Stimulated activated CD8-positive, alpha-beta memory T cell treated with anti-CD3 and anti-CD28 coated beads, Interleukin-15, amount 100 ng/mL, for 1 hour (primary cell): ENCODE data around the gene COL9A1.

Experiments
- DNase-seq: peaks from one replicate; pipeline ENCODE4 v3.0.0-alpha.2; 2020; ENCODE audit warnings: low read depth

The COL9A1 gene

GRCh38 chr6:70286905-70287304, 16.0 kb downstream of the COL9A1 start:
- no peak for DNase-seq

- DNase-seq = no peak
These were observed 17.7 kb downstream of the COL9A1 start for GRCh38 chr6:70285201-70285600.

GRCh38 chr6:70282919-70283461, 19.9 kb downstream of the COL9A1 start:
- no peak for DNase-seq

GRCh38 chr6:70282312-70282918, 20.5 kb downstream of the COL9A1 start:
- DNase-seq = no peak

GRCh38 chr6:70281923-70282311, 21.0 kb downstream of the COL9A1 start:
- no peak for DNase-seq

- DNase-seq = no peak
These were observed 22.5 kb downstream of the COL9A1 start for GRCh38 chr6:70280400-70280853.

GRCh38 chr6:70277470-70277869, 25.4 kb downstream of the COL9A1 start:
- no peak for DNase-seq

- DNase-seq = no peak
These were observed 28.5 kb downstream of the COL9A1 start for GRCh38 chr6:70274338-70274737.

GRCh38 chr6:70272071-70272470, 30.8 kb downstream of the COL9A1 start:
- DNase-seq = no peak

- DNase-seq = no peak
These were observed 32.4 kb downstream of the COL9A1 start for GRCh38 chr6:70270287-70271005.

GRCh38 chr6:70266142-70266541, 36.7 kb downstream of the COL9A1 start:
- no peak for DNase-seq

- DNase-seq = no peak
These were observed 38.6 kb downstream of the COL9A1 start for GRCh38 chr6:70264306-70264705.

- DNase-seq = no peak
These were observed 44.4 kb downstream of the COL9A1 start for GRCh38 chr6:70258483-70258882.

- DNase-seq = no peak
These were observed 45.1 kb downstream of the COL9A1 start for GRCh38 chr6:70257768-70258273.

GRCh38 chr6:70254784-70255183, 48.1 kb downstream of the COL9A1 start:
- no peak for DNase-seq

- no peak for DNase-seq
These were observed 49.0 kb downstream of the COL9A1 start for GRCh38 chr6:70253923-70254322.

- DNase-seq = no peak
These were observed 50.3 kb downstream of the COL9A1 start for GRCh38 chr6:70252604-70253003.

- DNase-seq = no peak
These were observed 56.8 kb downstream of the COL9A1 start for GRCh38 chr6:70246118-70246517.

GRCh38 chr6:70241991-70242420, 60.9 kb downstream of the COL9A1 start:
- no peak for DNase-seq

- DNase-seq = no peak
These were observed 61.9 kb downstream of the COL9A1 start for GRCh38 chr6:70241031-70241430.

- DNase-seq = no peak
These were observed 66.5 kb downstream of the COL9A1 start for GRCh38 chr6:70236343-70236742.

- DNase-seq = no peak
These were observed 68.2 kb downstream of the COL9A1 start for GRCh38 chr6:70234561-70235236.

- no peak for DNase-seq
These were observed 71.6 kb downstream of the COL9A1 start for GRCh38 chr6:70231311-70231710.
